ENCODE measurements around the gene FMO5. TPM values are rescaled to one million over a fixed set of nuclear protein-coding genes. Genes with fewer than 3 reads are reported as not detected.

FMO5 gene
- total RNA-seq, 2 experiments from 2014 or later: 1.7 to 3.9 TPM

DNA sequence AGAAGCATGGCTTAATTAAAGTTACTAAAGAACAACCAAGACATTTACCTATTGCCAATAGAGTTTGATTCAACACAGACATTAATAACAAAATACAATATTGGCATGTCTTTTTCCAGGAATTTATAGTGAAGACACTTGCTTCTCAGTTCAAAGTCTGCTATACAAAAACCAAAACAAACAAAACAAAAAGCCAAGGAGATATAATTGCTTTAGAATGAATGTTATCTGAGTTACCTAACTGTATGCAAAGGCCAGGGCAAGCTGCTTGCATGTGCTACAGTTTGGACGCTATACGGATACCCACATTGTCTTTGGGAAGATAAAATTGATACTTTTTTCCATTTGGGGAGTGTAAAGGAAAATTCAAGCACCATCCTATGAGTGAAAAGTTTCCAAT lies 13.6 kb downstream of the FMO5 start:
- H3K4me3 ChIP-seq (ENCODE audit: low read depth, low read length, poor library complexity, severe bottlenecking): no peak overlapping the region
- no peaks in the 10 kb centered on the region for H4K20me1 ChIP-seq (ENCODE audit: insufficient read depth, low read length)
- H2AFZ ChIP-seq (ENCODE audit: low read length): no peak overlapping the region
- H3K79me2 ChIP-seq (ENCODE audit: insufficient read depth, low read depth, low read length): no peaks in the 10 kb centered on the region
- intact Hi-C loops (cut with micrococcal nuclease; ENCODE audit: unreplicated experiment): no loop called here
- CTCF ChIA-PET (ENCODE audit: unreplicated experiment): no interaction called here
- POLR2A ChIA-PET: no interaction called here
- no peaks in the 10 kb centered on the region for H3K9me3 ChIP-seq (ENCODE audit: low read length)
- H3K27ac ChIP-seq (ENCODE audit: low read depth, low read length, poor library complexity, severe bottlenecking): no peak overlapping the region
- no peak for DNase-seq (ENCODE audit: low spot score)
- no TSS peak for BruUV-seq (replicated peaks)
- no peak overlapping the region for H3K4me2 ChIP-seq (ENCODE audit: low read length)
- TF ChIP-seq, protein P1, sequence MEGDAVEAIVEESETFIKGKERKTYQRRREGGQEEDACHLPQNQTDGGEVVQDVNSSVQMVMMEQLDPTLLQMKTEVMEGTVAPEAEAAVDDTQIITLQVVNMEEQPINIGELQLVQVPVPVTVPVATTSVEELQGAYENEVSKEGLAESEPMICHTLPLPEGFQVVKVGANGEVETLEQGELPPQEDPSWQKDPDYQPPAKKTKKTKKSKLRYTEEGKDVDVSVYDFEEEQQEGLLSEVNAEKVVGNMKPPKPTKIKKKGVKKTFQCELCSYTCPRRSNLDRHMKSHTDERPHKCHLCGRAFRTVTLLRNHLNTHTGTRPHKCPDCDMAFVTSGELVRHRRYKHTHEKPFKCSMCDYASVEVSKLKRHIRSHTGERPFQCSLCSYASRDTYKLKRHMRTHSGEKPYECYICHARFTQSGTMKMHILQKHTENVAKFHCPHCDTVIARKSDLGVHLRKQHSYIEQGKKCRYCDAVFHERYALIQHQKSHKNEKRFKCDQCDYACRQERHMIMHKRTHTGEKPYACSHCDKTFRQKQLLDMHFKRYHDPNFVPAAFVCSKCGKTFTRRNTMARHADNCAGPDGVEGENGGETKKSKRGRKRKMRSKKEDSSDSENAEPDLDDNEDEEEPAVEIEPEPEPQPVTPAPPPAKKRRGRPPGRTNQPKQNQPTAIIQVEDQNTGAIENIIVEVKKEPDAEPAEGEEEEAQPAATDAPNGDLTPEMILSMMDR (conservative IDR thresholded peaks at IDR 0.05; ENCODE audit: low read length): no peak
- no peak for TF ChIP-seq EZH2phosphoT487 (IDR thresholded peaks at IDR 0.05; ENCODE audit: borderline replicate concordance, low read depth, low read length)
- no peaks in the 10 kb centered on the region for H3K36me3 ChIP-seq (ENCODE audit: insufficient read depth, low read length)
- H3K4me1 ChIP-seq (ENCODE audit: insufficient read depth, low read length, poor library complexity, severe bottlenecking): no peaks in the 10 kb centered on the region
- no peaks in the 10 kb centered on the region for H3K9me2 ChIP-seq (ENCODE audit: insufficient read depth, low read length)

DNA sequence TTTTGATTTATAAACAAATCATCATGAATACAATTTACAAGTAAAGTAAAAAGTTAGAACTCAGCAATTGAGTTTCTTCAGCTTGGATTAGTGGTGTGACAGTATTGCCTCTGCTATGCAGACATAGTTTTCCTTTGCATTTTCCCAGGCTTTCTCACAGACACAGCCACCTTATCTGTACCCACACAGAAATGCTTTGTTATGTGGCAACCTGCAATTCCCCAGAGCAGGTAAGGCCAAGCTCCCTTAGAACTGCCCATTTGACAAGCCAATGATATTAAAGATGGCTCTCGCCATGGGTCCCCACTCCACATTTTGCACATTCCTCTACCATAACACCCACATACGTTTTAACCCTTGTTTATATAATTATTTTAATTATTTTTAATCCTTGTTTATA lies 14.2 kb downstream of the FMO5 start:
- no TSS peak for BruUV-seq (replicated peaks)
- CTCF ChIA-PET (ENCODE audit: unreplicated experiment): no interaction called here
- intact Hi-C loops (cut with micrococcal nuclease; ENCODE audit: unreplicated experiment): no loop called here
- H3K9me3 ChIP-seq (ENCODE audit: low read length): no peaks in the 10 kb centered on the region
- POLR2A ChIA-PET: no interaction called here
- no peak overlapping the region for H3K4me2 ChIP-seq (ENCODE audit: low read length)
- H3K27ac ChIP-seq (ENCODE audit: low read depth, low read length, poor library complexity, severe bottlenecking): no peak overlapping the region
- DNase-seq (ENCODE audit: low spot score): no peak
- no peaks in the 10 kb centered on the region for H3K9me2 ChIP-seq (ENCODE audit: insufficient read depth, low read length)
- H4K20me1 ChIP-seq (ENCODE audit: insufficient read depth, low read length): no peaks in the 10 kb centered on the region
- no peaks in the 10 kb centered on the region for H3K4me1 ChIP-seq (ENCODE audit: insufficient read depth, low read length, poor library complexity, severe bottlenecking)
- no peaks in the 10 kb centered on the region for H3K36me3 ChIP-seq (ENCODE audit: insufficient read depth, low read length)
- no peak overlapping the region for H2AFZ ChIP-seq (ENCODE audit: low read length)
- H3K79me2 ChIP-seq (ENCODE audit: insufficient read depth, low read depth, low read length): no peaks in the 10 kb centered on the region
- TF ChIP-seq, protein P1 (conservative IDR thresholded peaks at IDR 0.05; ENCODE audit: low read length): no peak
- TF ChIP-seq EZH2phosphoT487 (IDR thresholded peaks at IDR 0.05; ENCODE audit: borderline replicate concordance, low read depth, low read length): no peak
- no peak overlapping the region for H3K4me3 ChIP-seq (ENCODE audit: low read depth, low read length, poor library complexity, severe bottlenecking)

DNA sequence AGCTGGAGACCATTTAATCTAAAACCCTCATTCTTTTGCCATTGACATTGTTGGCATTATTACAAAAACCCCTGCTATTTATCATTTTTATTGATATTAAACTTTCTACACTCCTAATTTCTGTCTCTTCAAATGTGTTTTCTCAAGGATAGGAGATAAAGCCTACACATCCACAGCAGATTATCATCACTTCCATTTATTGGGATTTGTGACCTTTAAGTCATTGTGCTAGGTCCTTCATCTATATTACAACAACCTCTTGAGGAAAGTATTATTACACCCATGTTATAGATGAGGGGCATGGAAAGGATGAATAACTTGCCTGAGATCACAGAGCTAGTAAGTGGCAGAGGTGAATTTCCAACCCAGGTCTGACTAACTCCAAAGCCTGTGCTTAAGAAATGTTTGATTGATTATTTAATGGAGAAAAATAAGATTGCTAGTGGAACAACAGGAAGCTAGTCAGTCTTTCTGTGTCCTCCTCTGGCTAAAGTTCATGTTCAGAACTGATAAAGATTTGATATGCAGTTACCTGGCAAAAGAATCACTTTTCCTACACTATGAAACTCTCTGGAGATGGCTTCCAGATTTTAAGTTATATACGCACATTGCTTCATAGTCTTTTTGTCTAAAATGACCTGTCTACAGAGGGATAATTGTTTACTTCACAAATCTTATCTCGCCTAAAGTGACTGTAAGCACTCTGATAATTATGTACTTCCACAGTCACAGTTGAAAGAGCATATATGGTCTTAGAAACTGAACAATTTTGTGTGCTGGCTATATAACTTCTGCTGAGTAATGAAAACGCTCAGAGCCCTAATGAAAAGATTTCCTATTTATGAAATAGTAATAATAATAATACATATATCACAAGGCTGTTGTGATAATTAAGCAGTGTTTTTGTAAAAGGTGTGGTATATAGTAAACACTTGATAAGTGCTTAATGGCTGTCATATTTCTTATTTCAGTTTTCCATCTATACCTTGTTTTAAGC lies 15.0 kb downstream of the FMO5 start:
- intact Hi-C loops (cut with micrococcal nuclease; ENCODE audit: unreplicated experiment): no loop called here
- H3K4me2 ChIP-seq (ENCODE audit: low read length): no peak overlapping the region
- no peaks in the 10 kb centered on the region for H3K4me1 ChIP-seq (ENCODE audit: insufficient read depth, low read length, poor library complexity, severe bottlenecking)
- H3K79me2 ChIP-seq (ENCODE audit: insufficient read depth, low read depth, low read length): no peaks in the 10 kb centered on the region
- no peak overlapping the region for H3K27ac ChIP-seq (ENCODE audit: low read depth, low read length, poor library complexity, severe bottlenecking)
- no peak overlapping the region for H3K4me3 ChIP-seq (ENCODE audit: low read depth, low read length, poor library complexity, severe bottlenecking)
- BruUV-seq (replicated peaks): no TSS peak
- no peaks in the 10 kb centered on the region for H3K9me3 ChIP-seq (ENCODE audit: low read length)
- no peaks in the 10 kb centered on the region for H3K36me3 ChIP-seq (ENCODE audit: insufficient read depth, low read length)
- DNase-seq (ENCODE audit: low spot score): no peak
- POLR2A ChIA-PET: no interaction called here
- TF ChIP-seq EZH2phosphoT487 (IDR thresholded peaks at IDR 0.05; ENCODE audit: borderline replicate concordance, low read depth, low read length): no peak
- TF ChIP-seq, protein P1 (conservative IDR thresholded peaks at IDR 0.05; ENCODE audit: low read length): no peak
- no peak overlapping the region for H2AFZ ChIP-seq (ENCODE audit: low read length)
- CTCF ChIA-PET (ENCODE audit: unreplicated experiment): no interaction called here
- no peaks in the 10 kb centered on the region for H3K9me2 ChIP-seq (ENCODE audit: insufficient read depth, low read length)
- no peaks in the 10 kb centered on the region for H4K20me1 ChIP-seq (ENCODE audit: insufficient read depth, low read length)
